Measurements from ENCODE around the gene AGFG2. TPM values are rescaled to one million over a fixed set of nuclear protein-coding genes. Genes with fewer than 3 reads are reported as not detected.
A peak's percentile ranks its signal among the peaks of the same experiment; 100 is the strongest.

The AGFG2 gene
- total RNA-seq, 1 experiment from 2014 or later: 11.2 TPM

- Mint-ChIP-seq H3K4me1 (peaks cover 14 to 17% of the 10 kb centered on the region in 2 experiments), H3K27me3 (ENCODE audit: low read depth) (peaks cover 2% of the 10 kb centered on the region; the same call in 1 of the 2 replicates), H3K36me3 (ENCODE audit: insufficient read depth in 1 of 3, low read depth in 3 of 3) (peaks cover 11 to 27% (median 23%) of the 10 kb centered on the region in 3 experiments; a peak in 6 of 7 replicates), H3K4me3 (no peak overlapping the region; a peak in 1 of 5 replicates), H3K9me3 (no peaks in the 10 kb centered on the region), H3K27ac (no peak overlapping the region)
- Histone ChIP-seq H3K4me2 (ENCODE audit: insufficient read depth, insufficient read length, low read length) (no peak overlapping the region), H2BK15ac (ENCODE audit: low read depth, low read length) (no peak overlapping the region), H3T11ph (ENCODE audit: low read length) (no peak overlapping the region), H3K27ac (ENCODE audit: insufficient read length, low read depth, low read length) (no peak overlapping the region), H4K91ac (ENCODE audit: insufficient read length, low read depth, low read length) (no peak overlapping the region), H3K9me3 (ENCODE audit: control insufficient read depth, low read depth, low read length) (no peaks in the 10 kb centered on the region), H2BK5ac (ENCODE audit: insufficient read length, low read length) (no peak overlapping the region), H3K4ac (ENCODE audit: low read depth, low read length) (no peak overlapping the region), H2BK12ac (ENCODE audit: insufficient read length, low read depth, low read length) (no peak overlapping the region), H3K14ac (ENCODE audit: insufficient read depth, low read length) (no peak overlapping the region), H3K79me1 (ENCODE audit: insufficient read depth, low read depth, low read length, poor library complexity, severe bottlenecking) (no peaks in the 10 kb centered on the region), H2BK120ac (ENCODE audit: low read depth, low read length, poor library complexity, severe bottlenecking) (no peak overlapping the region), H3K79me2 (ENCODE audit: insufficient read depth, low read length) (no peaks in the 10 kb centered on the region), H4K8ac (replicated peaks; ENCODE audit: insufficient read length, low read depth, low read length) (no peak overlapping the region), H3K23me2 (ENCODE audit: insufficient read length, low read depth, low read length, poor library complexity, severe bottlenecking) (no peaks in the 10 kb centered on the region), H2AK5ac (ENCODE audit: insufficient read length, low read length) (no peak overlapping the region), H3K27me3 (ENCODE audit: insufficient read depth, low read length) (no peaks in the 10 kb centered on the region), H4K20me1 (ENCODE audit: control insufficient read depth, insufficient read depth, insufficient read length) (no peaks in the 10 kb centered on the region), H2AFZ (ENCODE audit: low read length) (no peak overlapping the region), H3K56ac (ENCODE audit: insufficient read length, low read depth, low read length) (no peak overlapping the region), H4K5ac (ENCODE audit: insufficient read length, low read depth, low read length) (no peak overlapping the region), H3K18ac (ENCODE audit: insufficient read length, low read depth, low read length) (no peak overlapping the region), H2BK20ac (ENCODE audit: low read depth, low read length, poor library complexity, severe bottlenecking) (no peak overlapping the region), H3K23ac (ENCODE audit: insufficient read length, low read depth, low read length) (no peak overlapping the region), H3K9ac (ENCODE audit: extremely low read depth, insufficient read length, low read length) (no peak overlapping the region), H3K4me1 (ENCODE audit: insufficient read depth, low read length) (peaks cover 5% of the 10 kb centered on the region; the same call in 1 of the 2 replicates)
- no CpG with 5 or more reads among the region's 17 CpGs for WGBS (ENCODE audit: extremely low coverage, insufficient read length, low lambda C conversion rate)
- peak; percentile 22 for DNase-seq
- TF ChIP-seq, protein P1, sequence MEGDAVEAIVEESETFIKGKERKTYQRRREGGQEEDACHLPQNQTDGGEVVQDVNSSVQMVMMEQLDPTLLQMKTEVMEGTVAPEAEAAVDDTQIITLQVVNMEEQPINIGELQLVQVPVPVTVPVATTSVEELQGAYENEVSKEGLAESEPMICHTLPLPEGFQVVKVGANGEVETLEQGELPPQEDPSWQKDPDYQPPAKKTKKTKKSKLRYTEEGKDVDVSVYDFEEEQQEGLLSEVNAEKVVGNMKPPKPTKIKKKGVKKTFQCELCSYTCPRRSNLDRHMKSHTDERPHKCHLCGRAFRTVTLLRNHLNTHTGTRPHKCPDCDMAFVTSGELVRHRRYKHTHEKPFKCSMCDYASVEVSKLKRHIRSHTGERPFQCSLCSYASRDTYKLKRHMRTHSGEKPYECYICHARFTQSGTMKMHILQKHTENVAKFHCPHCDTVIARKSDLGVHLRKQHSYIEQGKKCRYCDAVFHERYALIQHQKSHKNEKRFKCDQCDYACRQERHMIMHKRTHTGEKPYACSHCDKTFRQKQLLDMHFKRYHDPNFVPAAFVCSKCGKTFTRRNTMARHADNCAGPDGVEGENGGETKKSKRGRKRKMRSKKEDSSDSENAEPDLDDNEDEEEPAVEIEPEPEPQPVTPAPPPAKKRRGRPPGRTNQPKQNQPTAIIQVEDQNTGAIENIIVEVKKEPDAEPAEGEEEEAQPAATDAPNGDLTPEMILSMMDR (conservative IDR thresholded peaks at IDR 0.05): no peak
Observed at GRCh38 chr7:100575746-100576383, 36.9 kb downstream of the AGFG2 start.
